ENCODE data around the gene ZNF443.
"Not testable (repeated sequence)": the region's sequence is repeated elsewhere in the genome, so short reads cannot be mapped to it uniquely, and the experiment has no call there.

ZNF443 gene

GRCh38 chr19:12440541-12441316, at the start of gene ZNF443:
Gene ZNF443 (minus strand): TSS chr19:12441021. CDS start chr19:12440914, 107 bp downstream.
- DNase-seq, result peak; percentile 97

GRCh38 chr19:12486265-12486783, 45.5 kb upstream of the ZNF443 start:
- not testable (repeated sequence) for DNase-seq

GRCh38 chr19:12485571-12485970, 44.8 kb upstream of the ZNF443 start:
- DNase-seq, result no peak

GRCh38 chr19:12485052-12485416, 44.2 kb upstream of the ZNF443 start:
- no peak for DNase-seq

- DNase-seq, result peak; percentile 89
Measured at GRCh38 chr19:12484371-12485051, 43.7 kb upstream of the ZNF443 start, which contains the start of gene ZNF709. Gene ZNF709 (minus strand): TSS chr19:12484816. CDS start chr19:12484657, 159 bp downstream.

- no peak for DNase-seq
Measured at GRCh38 chr19:12484011-12484370, 43.2 kb upstream of the ZNF443 start.

- no peak for DNase-seq
Measured at GRCh38 chr19:12482509-12482886, 41.7 kb upstream of the ZNF443 start.

- DNase-seq, result no peak
Measured at GRCh38 chr19:12481781-12482508, 41.1 kb upstream of the ZNF443 start.

GRCh38 chr19:12478234-12478941, 37.6 kb upstream of the ZNF443 start:
- no peak for DNase-seq

GRCh38 chr19:12467651-12468050, 26.8 kb upstream of the ZNF443 start:
- DNase-seq, result not testable (repeated sequence)

- no peak for DNase-seq
Measured at GRCh38 chr19:12465211-12465610, 24.4 kb upstream of the ZNF443 start.

GRCh38 chr19:12464769-12465168, 23.9 kb upstream of the ZNF443 start:
- no peak for DNase-seq

GRCh38 chr19:12464139-12464538, 23.3 kb upstream of the ZNF443 start:
- not testable (repeated sequence) for DNase-seq

- no peak for DNase-seq
Measured at GRCh38 chr19:12453495-12453894, 12.7 kb upstream of the ZNF443 start.

- DNase-seq, result no peak
Measured at GRCh38 chr19:12450844-12451243, 10.0 kb upstream of the ZNF443 start.

GRCh38 chr19:12448808-12449207, 8.0 kb upstream of the ZNF443 start:
- no peak for DNase-seq

GRCh38 chr19:12439686-12440540, 908 bp downstream of the ZNF443 start:
- peak; percentile 12 for DNase-seq

- not testable (repeated sequence) for DNase-seq
Measured at GRCh38 chr19:12430726-12431299, 10.0 kb downstream of the ZNF443 start.

- no peak for DNase-seq
Measured at GRCh38 chr19:12425888-12426274, 14.9 kb downstream of the ZNF443 start.

GRCh38 chr19:12425236-12425887, 15.5 kb downstream of the ZNF443 start:
- DNase-seq, result no peak

- not testable (repeated sequence) for DNase-seq
Measured at GRCh38 chr19:12417273-12417672, 23.5 kb downstream of the ZNF443 start.
